ENCODE results near the gene FBXL14. TPM values are rescaled to one million over a fixed set of nuclear protein-coding genes. Genes with fewer than 3 reads are reported as not detected.

The FBXL14 gene
- total and polyA plus RNA-seq, 2 donors, result 7.6 to 14.9 TPM

DNA sequence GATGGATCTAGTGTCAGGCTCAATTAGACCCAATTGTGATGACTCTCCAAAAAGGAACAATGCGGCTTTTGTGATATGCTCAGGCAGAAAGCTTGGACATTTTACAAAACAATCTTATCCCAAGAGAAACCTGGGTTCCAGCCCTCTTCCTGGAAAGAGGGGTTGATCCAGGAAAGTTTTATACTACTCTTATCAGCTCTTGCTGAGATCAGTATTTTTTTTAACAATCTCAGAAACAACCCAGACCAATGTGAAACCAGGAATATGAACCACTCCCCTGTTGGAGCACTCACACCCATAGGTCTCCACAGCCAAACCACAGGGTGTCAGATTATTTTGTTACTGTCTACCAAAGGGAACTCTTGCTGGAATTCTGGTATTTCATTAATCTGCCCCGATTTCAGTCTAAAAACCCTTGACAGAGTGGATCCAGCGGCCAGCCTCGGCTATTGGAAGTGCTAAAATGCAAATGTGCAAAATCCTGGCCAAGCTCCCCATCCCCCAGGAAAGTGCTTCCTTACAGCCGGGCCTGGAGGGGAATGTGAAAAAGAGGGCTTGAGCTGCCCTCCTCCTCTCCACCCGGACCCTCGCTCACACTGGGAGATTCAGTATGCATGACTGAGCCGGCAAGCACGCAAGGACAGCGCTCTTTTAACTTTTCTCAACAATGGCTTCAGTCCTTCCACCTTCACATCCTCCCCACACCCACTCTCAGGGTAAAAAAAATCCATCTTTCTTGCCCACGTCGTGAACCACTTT is 4.0 kb downstream of the FBXL14 start:
- Histone ChIP-seq H3K27me3 (ENCODE audit: control insufficient read depth in 2 of 2, insufficient read depth in 1 of 2, low read length in 1 of 2) (no peaks in the 10 kb centered on the region), H3K9me3 (ENCODE audit: control insufficient read depth in 2 of 2, insufficient read depth in 1 of 2, low read length in 1 of 2) (no peaks in the 10 kb centered on the region), H3K4me1 (ENCODE audit: control insufficient read depth in 2 of 2, insufficient read depth in 2 of 2, low read length in 2 of 2) (peaks cover 28 to 42% of the 10 kb centered on the region in 2 donors), H3K4me3 (ENCODE audit: low read length in 2 of 2) (peak overlapping the region; percentile 14 to 15), H3K36me3 (ENCODE audit: control insufficient read depth in 2 of 2, insufficient read depth in 2 of 2, low read length in 1 of 2) (peaks cover 8 to 22% of the 10 kb centered on the region in 2 donors), H3K27ac (ENCODE audit: low read depth in 1 of 2, low read length in 1 of 2) (no peak overlapping the region)
- no peak for DNase-seq (ENCODE audit: low read depth in 6 of 9, low spot score in 9 of 9)
- WGBS, result 84% methylated on average over 12 of the region's 12 CpGs

DNA sequence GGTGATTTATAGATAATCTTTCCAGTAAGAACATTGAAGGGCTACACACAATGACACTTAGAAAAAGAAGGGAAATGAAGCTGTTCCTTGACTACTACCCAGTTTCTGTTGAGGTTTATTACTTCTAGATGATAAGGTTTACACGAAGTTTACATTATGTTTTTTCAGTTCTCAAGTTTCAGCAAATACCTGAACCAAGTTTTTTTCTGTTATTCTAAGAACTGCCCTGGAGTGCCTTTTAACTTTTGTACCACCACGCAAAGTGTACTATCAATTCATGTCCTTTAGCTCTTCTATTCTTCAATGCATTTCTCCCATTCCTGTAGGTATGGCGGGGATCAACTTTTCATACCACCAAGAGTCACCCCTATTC is 5.8 kb downstream of the FBXL14 start:
- H3K4me3 ChIP-seq (ENCODE audit: low read length in 2 of 2), result no peak overlapping the region
- H3K4me1 ChIP-seq (ENCODE audit: control insufficient read depth in 2 of 2, insufficient read depth in 2 of 2, low read length in 2 of 2), result peaks cover 24 to 35% of the 10 kb centered on the region in 2 donors
- DNase-seq (ENCODE audit: low read depth in 6 of 9, low spot score in 9 of 9), result no peak
- WGBS, result 73% methylated on average over 3 of the region's 3 CpGs
- H3K9me3 ChIP-seq (ENCODE audit: control insufficient read depth in 2 of 2, insufficient read depth in 1 of 2, low read length in 1 of 2), result no peaks in the 10 kb centered on the region
- no peaks in the 10 kb centered on the region for H3K27me3 ChIP-seq (ENCODE audit: control insufficient read depth in 2 of 2, insufficient read depth in 1 of 2, low read length in 1 of 2)
- peaks cover 8 to 22% of the 10 kb centered on the region in 2 donors for H3K36me3 ChIP-seq (ENCODE audit: control insufficient read depth in 2 of 2, insufficient read depth in 2 of 2, low read length in 1 of 2)
- H3K27ac ChIP-seq (ENCODE audit: low read depth in 1 of 2, low read length in 1 of 2), result no peak overlapping the region

GRCh38 chr12:1587927-1588574 is 6.3 kb downstream of the FBXL14 start:
- H3K27ac ChIP-seq (ENCODE audit: low read depth in 1 of 2, low read length in 1 of 2), result no peak overlapping the region
- H3K9me3 ChIP-seq (ENCODE audit: control insufficient read depth in 2 of 2, insufficient read depth in 1 of 2, low read length in 1 of 2), result no peaks in the 10 kb centered on the region
- 69% methylated on average over 5 of the region's 5 CpGs for WGBS
- peaks cover 8 to 22% of the 10 kb centered on the region in 2 donors for H3K36me3 ChIP-seq (ENCODE audit: control insufficient read depth in 2 of 2, insufficient read depth in 2 of 2, low read length in 1 of 2)
- no peak overlapping the region for H3K4me3 ChIP-seq (ENCODE audit: low read length in 2 of 2)
- no peaks in the 10 kb centered on the region for H3K27me3 ChIP-seq (ENCODE audit: control insufficient read depth in 2 of 2, insufficient read depth in 1 of 2, low read length in 1 of 2)
- no peak for DNase-seq (ENCODE audit: low read depth in 6 of 9, low spot score in 9 of 9)
- peaks cover 22 to 30% of the 10 kb centered on the region in 2 donors for H3K4me1 ChIP-seq (ENCODE audit: control insufficient read depth in 2 of 2, insufficient read depth in 2 of 2, low read length in 2 of 2)

DNA sequence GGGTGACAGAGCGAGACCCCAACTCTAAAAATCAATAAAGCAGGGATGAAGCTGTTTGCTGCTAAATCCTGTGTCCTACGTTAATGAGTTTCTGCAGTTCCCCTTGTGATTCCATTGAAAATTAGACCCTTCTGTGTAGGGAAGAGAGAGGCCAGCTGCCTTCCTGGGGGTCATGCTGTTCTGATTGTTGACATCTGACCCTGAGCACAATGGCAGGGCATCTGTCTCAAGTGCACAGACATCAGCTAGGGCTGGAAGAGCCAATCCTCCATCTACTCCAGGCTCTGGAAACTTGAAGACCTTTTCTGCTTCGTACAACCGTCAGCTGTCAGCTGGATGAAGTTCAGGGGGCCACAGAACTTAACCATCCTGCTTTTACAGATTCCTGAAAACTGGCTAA is 10.1 kb downstream of the FBXL14 start:
- Histone ChIP-seq H3K27me3 (ENCODE audit: control insufficient read depth in 2 of 2, insufficient read depth in 1 of 2, low read length in 1 of 2) (no peaks in the 10 kb centered on the region), H3K27ac (ENCODE audit: low read depth in 1 of 2, low read length in 1 of 2) (no peak overlapping the region), H3K9me3 (ENCODE audit: control insufficient read depth in 2 of 2, insufficient read depth in 1 of 2, low read length in 1 of 2) (no peaks in the 10 kb centered on the region), H3K4me3 (ENCODE audit: low read length in 2 of 2) (no peak overlapping the region), H3K4me1 (ENCODE audit: control insufficient read depth in 2 of 2, insufficient read depth in 2 of 2, low read length in 2 of 2) (peaks cover 2 to 4% of the 10 kb centered on the region in 2 donors), H3K36me3 (ENCODE audit: control insufficient read depth in 2 of 2, insufficient read depth in 2 of 2, low read length in 1 of 2) (peaks cover 8 to 14% of the 10 kb centered on the region in 2 donors)
- 98% methylated on average over 4 of the region's 4 CpGs for WGBS
- no peak for DNase-seq (ENCODE audit: low read depth in 6 of 9, low spot score in 9 of 9)

- H3K9me3 ChIP-seq (ENCODE audit: control insufficient read depth in 2 of 2, insufficient read depth in 1 of 2, low read length in 1 of 2), result no peaks in the 10 kb centered on the region
- H3K36me3 ChIP-seq (ENCODE audit: control insufficient read depth in 2 of 2, insufficient read depth in 2 of 2, low read length in 1 of 2), result peaks cover 8 to 14% of the 10 kb centered on the region in 2 donors
- H3K4me1 ChIP-seq (ENCODE audit: control insufficient read depth in 2 of 2, insufficient read depth in 2 of 2, low read length in 2 of 2), result peaks cover 2 to 4% of the 10 kb centered on the region in 2 donors
- no peaks in the 10 kb centered on the region for H3K27me3 ChIP-seq (ENCODE audit: control insufficient read depth in 2 of 2, insufficient read depth in 1 of 2, low read length in 1 of 2)
- no peak overlapping the region for H3K4me3 ChIP-seq (ENCODE audit: low read length in 2 of 2)
- DNase-seq (ENCODE audit: low read depth in 6 of 9, low spot score in 9 of 9), result peak in 7 of 9 donors; percentile 68 to 88 (median 78)
- no peak overlapping the region for H3K27ac ChIP-seq (ENCODE audit: low read depth in 1 of 2, low read length in 1 of 2)
- 4% methylated on average over 6 of the region's 6 CpGs for WGBS
Measured at GRCh38 chr12:1583421-1584078, 10.8 kb downstream of the FBXL14 start.

DNA sequence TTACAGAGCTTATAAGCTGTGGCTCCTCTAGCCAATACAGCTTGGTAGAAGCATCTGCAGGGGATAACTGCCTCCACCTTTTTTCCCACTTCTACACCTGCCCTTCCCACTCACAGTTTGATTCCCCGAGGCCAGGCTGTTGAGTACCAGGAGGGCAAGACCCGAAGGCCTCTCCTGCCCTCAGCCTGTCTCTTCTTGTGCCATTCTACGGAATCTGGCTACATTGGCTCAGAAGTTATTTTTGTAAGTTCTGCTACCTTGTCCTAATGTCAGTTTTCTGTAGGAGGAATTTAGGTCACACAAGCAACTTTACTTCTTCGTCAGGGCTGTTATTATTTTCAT is 11.7 kb downstream of the FBXL14 start:
- DNase-seq (ENCODE audit: low read depth in 6 of 9, low spot score in 9 of 9), result no peak
- H3K27me3 ChIP-seq (ENCODE audit: control insufficient read depth in 2 of 2, insufficient read depth in 1 of 2, low read length in 1 of 2), result no peaks in the 10 kb centered on the region
- peaks cover 0 to under 1% of the 10 kb centered on the region in 2 donors for H3K4me1 ChIP-seq (ENCODE audit: control insufficient read depth in 2 of 2, insufficient read depth in 2 of 2, low read length in 2 of 2)
- H3K27ac ChIP-seq (ENCODE audit: low read depth in 1 of 2, low read length in 1 of 2), result no peak overlapping the region
- 98% methylated on average over 4 of the region's 4 CpGs for WGBS
- H3K9me3 ChIP-seq (ENCODE audit: control insufficient read depth in 2 of 2, insufficient read depth in 1 of 2, low read length in 1 of 2), result no peaks in the 10 kb centered on the region
- H3K4me3 ChIP-seq (ENCODE audit: low read length in 2 of 2), result no peak overlapping the region
- H3K36me3 ChIP-seq (ENCODE audit: control insufficient read depth in 2 of 2, insufficient read depth in 2 of 2, low read length in 1 of 2), result peaks cover 8 to 14% of the 10 kb centered on the region in 2 donors

DNA sequence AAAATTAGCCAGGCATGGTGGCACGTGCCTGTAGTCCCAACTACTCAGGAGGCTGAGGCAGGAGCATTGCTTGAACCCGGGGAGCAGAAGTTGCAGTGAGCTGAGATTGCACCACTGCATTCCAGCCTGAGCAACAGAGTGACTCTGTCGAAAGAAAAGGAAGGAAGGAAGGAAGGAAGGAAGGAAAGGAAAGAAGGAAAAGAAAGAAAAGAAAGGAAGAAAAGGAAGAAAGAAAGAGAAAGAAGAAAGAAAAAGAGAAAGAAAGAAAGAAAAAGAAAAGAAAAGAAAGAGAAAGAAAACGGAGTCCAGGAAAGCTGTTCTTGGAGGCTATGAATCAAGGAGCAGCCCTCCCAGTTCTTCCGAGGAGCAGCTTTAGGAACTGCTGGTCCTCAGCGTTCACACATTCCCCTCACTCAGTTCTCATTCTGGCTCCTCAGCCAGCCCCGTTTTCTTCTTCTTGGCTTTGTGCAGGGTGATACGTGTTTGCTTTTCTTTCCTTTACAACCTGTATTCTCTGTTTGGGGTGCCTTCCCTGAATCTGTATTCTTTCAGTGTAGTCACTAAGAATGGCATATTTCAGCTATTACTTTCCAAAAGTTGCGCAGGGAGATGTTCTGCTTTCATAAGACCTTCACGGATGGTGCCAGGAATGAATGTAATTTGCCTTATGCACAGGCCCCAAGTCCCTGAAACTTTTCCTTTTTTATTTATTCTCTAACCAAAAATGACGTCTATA is 12.2 kb downstream of the FBXL14 start:
- Histone ChIP-seq H3K4me3 (ENCODE audit: low read length in 2 of 2) (no peak overlapping the region), H3K27me3 (ENCODE audit: control insufficient read depth in 2 of 2, insufficient read depth in 1 of 2, low read length in 1 of 2) (peaks cover 0 to 3% of the 10 kb centered on the region in 2 donors), H3K27ac (ENCODE audit: low read depth in 1 of 2, low read length in 1 of 2) (no peak overlapping the region), H3K4me1 (ENCODE audit: control insufficient read depth in 2 of 2, insufficient read depth in 2 of 2, low read length in 2 of 2) (no peaks in the 10 kb centered on the region), H3K36me3 (ENCODE audit: control insufficient read depth in 2 of 2, insufficient read depth in 2 of 2, low read length in 1 of 2) (peaks cover 8 to 9% of the 10 kb centered on the region in 2 donors), H3K9me3 (ENCODE audit: control insufficient read depth in 2 of 2, insufficient read depth in 1 of 2, low read length in 1 of 2) (no peaks in the 10 kb centered on the region)
- WGBS, result 98% methylated on average over 11 of the region's 11 CpGs
- no peak for DNase-seq (ENCODE audit: low read depth in 6 of 9, low spot score in 9 of 9)

DNA sequence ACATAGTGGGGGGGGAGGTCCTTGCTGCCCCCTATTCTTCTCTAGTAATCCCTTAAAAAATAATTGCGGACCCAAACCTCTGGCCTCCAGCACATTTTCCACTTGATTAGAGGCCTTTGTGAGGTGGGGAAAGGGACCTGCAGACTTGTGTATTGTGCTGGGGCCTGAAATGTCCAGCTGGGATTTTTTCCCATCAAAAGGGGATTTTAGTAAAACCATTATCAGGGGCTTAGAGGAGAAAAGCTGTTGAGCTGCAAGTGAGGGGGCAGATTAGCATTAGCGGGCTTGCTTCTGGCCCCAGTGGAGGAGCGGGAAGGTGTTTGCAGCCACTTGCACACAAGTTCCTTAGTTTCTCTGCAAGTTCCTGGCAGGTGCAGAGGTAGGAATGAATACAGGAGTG is 13.9 kb downstream of the FBXL14 start:
- no peak for DNase-seq (ENCODE audit: low read depth in 6 of 9, low spot score in 9 of 9)
- 98% methylated on average over 3 of the region's 3 CpGs for WGBS
- Histone ChIP-seq H3K4me3 (ENCODE audit: low read length in 2 of 2) (no peak overlapping the region), H3K4me1 (ENCODE audit: control insufficient read depth in 2 of 2, insufficient read depth in 2 of 2, low read length in 2 of 2) (no peaks in the 10 kb centered on the region), H3K9me3 (ENCODE audit: control insufficient read depth in 2 of 2, insufficient read depth in 1 of 2, low read length in 1 of 2) (no peaks in the 10 kb centered on the region), H3K27me3 (ENCODE audit: control insufficient read depth in 2 of 2, insufficient read depth in 1 of 2, low read length in 1 of 2) (peaks cover 0 to 15% of the 10 kb centered on the region in 2 donors), H3K27ac (ENCODE audit: low read depth in 1 of 2, low read length in 1 of 2) (no peak overlapping the region), H3K36me3 (ENCODE audit: control insufficient read depth in 2 of 2, insufficient read depth in 2 of 2, low read length in 1 of 2) (no peaks in the 10 kb centered on the region)
